GM12891 (cell line): ENCODE measurements around the gene WDFY3.

Experiments
- DNase-seq: peaks from one replicate; pipeline ENCODE4 v3.0.0; 2011; ENCODE audit warnings: low spot score; ENCODE audit not compliant: insufficient read length
- FAIRE-seq: peaks from 2 replicates; lab custom pipeline; 2011; peaks lifted over from hg19 to GRCh38; lab: Jason Lieb, UNC
- PAX5 ChIP-seq: IDR thresholded peaks from 2 replicates; pipeline ENCODE4 v1.6.1; 2011; ENCODE audit warnings: low read length, moderate library complexity, mild to moderate bottlenecking; ENCODE audit not compliant: insufficient read depth, severe bottlenecking
- POLR2A ChIP-seq: IDR thresholded peaks from 2 replicates; pipeline ENCODE4 v1.6.1; 2011; ENCODE audit warnings: low read depth, low read length, control low read depth
- POLR2AphosphoS5 ChIP-seq: IDR thresholded peaks from 2 replicates; pipeline ENCODE4 v1.6.1; 2011; ENCODE audit warnings: low read depth, low read length, control low read depth
- POU2F2 ChIP-seq: IDR thresholded peaks from 2 replicates; pipeline ENCODE4 v1.6.1; 2011; ENCODE audit warnings: low read depth, mild to moderate bottlenecking, control low read depth, low read length, moderate library complexity
- SPI1 ChIP-seq: IDR thresholded peaks from 2 replicates; pipeline ENCODE4 v1.6.1; 2011; ENCODE audit warnings: low read depth, low read length, control low read depth
- TAF1 ChIP-seq: IDR thresholded peaks from 2 replicates; pipeline ENCODE4 v1.6.1; 2011; ENCODE audit warnings: low read depth, low read length, control low read depth

The WDFY3 gene

DNA sequence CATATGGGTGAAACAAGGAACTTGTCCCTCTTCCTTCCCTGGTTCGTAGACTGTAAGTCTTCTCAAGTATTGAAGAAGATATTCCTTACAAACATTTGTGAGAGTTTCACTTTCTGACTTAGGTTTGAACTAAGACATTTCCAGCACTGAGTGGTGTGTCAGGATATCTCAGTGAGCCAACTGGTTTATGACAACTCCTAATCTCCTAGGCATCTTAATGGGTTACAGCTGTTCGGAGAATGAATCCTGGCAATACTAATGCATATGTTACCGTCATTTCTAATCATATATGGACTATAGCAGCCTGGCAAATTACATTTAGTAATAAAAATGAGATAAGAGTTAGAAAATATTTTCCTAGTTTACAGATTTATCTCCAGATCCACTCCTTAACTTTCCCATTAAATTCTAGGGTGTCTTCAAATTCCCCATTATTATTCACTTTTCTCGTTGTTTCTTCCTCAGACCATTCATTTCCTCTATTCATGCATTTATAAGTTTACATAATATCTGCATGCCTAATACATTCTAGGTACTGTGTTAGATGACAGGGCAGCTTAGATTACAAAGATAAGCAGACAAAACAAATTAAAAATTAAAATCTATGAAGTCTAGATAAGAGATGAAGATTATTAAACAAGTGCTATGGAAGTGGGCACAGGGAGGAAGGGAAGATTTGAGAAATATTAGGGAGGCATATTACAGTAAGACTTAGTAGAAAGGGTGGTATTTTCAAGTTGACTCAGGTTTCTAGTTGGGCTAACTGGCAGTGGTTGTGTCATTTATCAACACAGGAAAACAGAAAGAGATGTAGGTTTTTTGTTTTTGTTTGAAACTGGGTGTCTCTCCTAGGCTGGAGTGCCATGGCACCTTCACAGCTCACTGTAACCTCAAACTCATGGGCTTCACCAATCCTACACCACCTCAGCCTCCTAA is 173.9 kb downstream of the WDFY3 start:
- DNase-seq (no peak), FAIRE-seq (no peak)
- TF ChIP-seq POU2F2 (no peak), PAX5 (no peak), POLR2AphosphoS5 (no peak), POLR2A (no peak), TAF1 (no peak), SPI1 (no peak)

DNA sequence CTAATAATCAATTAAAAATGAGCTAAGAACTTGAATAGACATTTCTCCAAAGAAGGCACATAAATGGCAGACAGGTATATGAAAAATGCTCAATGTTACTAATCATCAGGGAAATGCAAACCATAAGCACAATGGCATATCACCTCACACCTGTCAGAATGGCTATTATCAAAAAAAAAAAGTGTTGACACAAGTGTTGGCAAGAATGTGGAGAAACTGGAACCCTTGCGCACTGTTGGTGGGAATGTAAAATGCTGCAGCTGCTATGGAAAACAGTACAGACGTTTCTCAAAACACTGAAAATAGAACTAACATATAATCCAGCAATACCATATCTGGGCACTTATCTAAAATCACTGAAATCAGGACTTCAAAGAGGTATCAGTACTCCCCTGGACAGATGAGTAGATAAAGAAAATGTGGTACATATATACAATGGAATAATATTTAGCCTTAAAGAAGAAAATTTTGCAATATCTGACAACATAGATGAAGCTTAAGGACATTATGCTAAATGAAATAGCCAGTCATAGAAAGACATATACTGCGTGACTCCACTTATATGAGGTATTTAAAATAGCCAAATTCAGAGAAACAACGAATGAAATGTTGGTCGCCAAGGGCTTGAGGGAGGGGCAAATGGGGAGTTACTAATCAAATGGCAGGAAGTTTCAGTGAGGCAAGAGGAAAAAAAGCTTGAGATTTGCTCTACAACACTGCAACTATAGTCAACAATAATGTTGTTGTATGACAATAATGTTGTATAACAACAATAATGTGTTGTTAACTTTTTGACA is 175.5 kb downstream of the WDFY3 start:
- no peak for TF ChIP-seq PAX5
- TF ChIP-seq POU2F2, result no peak
- TF ChIP-seq POLR2A, result no peak
- TF ChIP-seq POLR2AphosphoS5, result no peak
- TF ChIP-seq SPI1, result no peak
- TF ChIP-seq TAF1, result no peak
- no peak for FAIRE-seq
- DNase-seq, result no peak

GRCh38 chr4:84786478-84786877 is 180.0 kb downstream of the WDFY3 start:
- DNase-seq (no peak), FAIRE-seq (no peak)
- TF ChIP-seq POLR2AphosphoS5 (no peak), POLR2A (no peak), PAX5 (no peak), TAF1 (no peak), SPI1 (no peak), POU2F2 (no peak)

DNA sequence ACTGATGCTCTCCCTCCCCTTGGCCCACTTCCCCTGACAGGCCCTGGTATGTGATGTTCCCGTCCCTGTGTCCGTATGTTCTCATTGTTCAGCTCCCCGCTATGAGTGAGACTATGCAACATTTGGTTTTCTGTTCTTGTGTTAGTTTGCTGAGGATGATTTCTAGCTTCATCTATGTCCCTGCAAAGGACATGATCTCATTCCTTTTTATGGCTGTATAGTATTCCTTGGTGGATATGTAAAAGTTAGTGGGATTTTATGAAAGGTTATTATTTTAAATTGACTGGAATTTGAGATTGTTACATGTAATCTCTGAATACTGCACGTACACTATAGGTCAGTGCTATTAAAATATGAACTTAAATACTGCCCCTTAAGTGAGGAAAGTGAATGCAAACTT is 184.0 kb downstream of the WDFY3 start:
- no peak for DNase-seq
- TF ChIP-seq TAF1, result no peak
- TF ChIP-seq POLR2AphosphoS5, result no peak
- no peak for TF ChIP-seq PAX5
- TF ChIP-seq POLR2A, result no peak
- no peak for TF ChIP-seq SPI1
- TF ChIP-seq POU2F2, result no peak
- no peak for FAIRE-seq

- DNase-seq, result no peak
- no peak for FAIRE-seq
- TF ChIP-seq POLR2A (no peak), TAF1 (no peak), SPI1 (no peak), POU2F2 (no peak), POLR2AphosphoS5 (no peak)
These were observed 185.8 kb downstream of the WDFY3 start for GRCh38 chr4:84780719-84781118.

- DNase-seq, result no peak
- FAIRE-seq, result no peak
- TF ChIP-seq TAF1 (no peak), POLR2A (no peak), POU2F2 (no peak), SPI1 (no peak), POLR2AphosphoS5 (no peak), PAX5 (no peak)
These were observed 188.4 kb downstream of the WDFY3 start for GRCh38 chr4:84778041-84778440.

DNA sequence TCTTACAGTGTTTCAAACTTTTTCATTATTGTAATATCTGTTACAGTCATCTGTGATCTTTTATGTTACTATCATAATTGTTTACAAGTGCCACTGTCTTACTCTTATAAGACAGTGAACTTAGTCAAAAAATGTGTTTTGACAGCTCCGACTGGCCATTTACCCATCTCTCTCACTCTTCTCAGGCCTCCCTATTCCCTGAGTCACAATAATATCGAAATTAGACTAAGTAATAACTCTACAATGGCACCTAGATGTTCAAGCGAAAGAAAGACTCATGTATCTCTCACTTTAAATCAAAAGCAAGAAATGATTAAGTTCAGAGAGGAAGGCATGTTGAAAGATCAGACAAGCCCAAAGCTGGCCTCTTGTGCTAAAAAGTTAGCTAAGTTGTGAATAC is 199.3 kb downstream of the WDFY3 start:
- FAIRE-seq, result no peak
- TF ChIP-seq POLR2AphosphoS5 (no peak), POLR2A (no peak), PAX5 (no peak), SPI1 (no peak), POU2F2 (no peak), TAF1 (no peak)
- no peak for DNase-seq

- FAIRE-seq, result no peak
- no peak for DNase-seq
- TF ChIP-seq POLR2A (no peak), POU2F2 (no peak), SPI1 (no peak), POLR2AphosphoS5 (no peak), PAX5 (no peak), TAF1 (no peak)
These were observed 213.0 kb downstream of the WDFY3 start for GRCh38 chr4:84753321-84753972.

GRCh38 chr4:84751707-84752106 is 214.8 kb downstream of the WDFY3 start:
- TF ChIP-seq POLR2AphosphoS5, result no peak
- TF ChIP-seq POLR2A, result no peak
- no peak for TF ChIP-seq TAF1
- TF ChIP-seq PAX5, result no peak
- no peak for FAIRE-seq
- no peak for DNase-seq

DNA sequence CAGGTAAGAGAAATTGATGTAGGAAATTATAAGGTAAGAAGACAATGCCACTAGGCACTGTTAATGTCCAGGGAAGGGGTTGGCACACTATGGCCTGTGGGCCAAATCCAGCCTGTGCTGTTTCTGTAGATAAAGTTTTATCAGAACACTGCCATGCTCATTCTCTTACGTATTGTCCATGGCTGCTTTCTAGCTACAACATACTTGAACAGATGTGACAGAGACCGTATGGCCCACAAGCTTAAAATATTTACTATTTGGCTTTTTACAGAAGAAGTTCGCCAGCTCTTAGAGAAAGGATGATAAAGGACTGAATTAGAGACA is 215.6 kb downstream of the WDFY3 start:
- FAIRE-seq (no peak), DNase-seq (no peak)
- TF ChIP-seq TAF1, result no peak
- no peak for TF ChIP-seq POLR2A
- no peak for TF ChIP-seq SPI1
- no peak for TF ChIP-seq POU2F2
- no peak for TF ChIP-seq POLR2AphosphoS5
- TF ChIP-seq PAX5, result no peak
